ENCODE data around the gene PLD4.
"Not testable (repeated sequence)": the region's sequence is repeated elsewhere in the genome, so short reads cannot be mapped to it uniquely, and the experiment has no call there.

The PLD4 gene

DNA sequence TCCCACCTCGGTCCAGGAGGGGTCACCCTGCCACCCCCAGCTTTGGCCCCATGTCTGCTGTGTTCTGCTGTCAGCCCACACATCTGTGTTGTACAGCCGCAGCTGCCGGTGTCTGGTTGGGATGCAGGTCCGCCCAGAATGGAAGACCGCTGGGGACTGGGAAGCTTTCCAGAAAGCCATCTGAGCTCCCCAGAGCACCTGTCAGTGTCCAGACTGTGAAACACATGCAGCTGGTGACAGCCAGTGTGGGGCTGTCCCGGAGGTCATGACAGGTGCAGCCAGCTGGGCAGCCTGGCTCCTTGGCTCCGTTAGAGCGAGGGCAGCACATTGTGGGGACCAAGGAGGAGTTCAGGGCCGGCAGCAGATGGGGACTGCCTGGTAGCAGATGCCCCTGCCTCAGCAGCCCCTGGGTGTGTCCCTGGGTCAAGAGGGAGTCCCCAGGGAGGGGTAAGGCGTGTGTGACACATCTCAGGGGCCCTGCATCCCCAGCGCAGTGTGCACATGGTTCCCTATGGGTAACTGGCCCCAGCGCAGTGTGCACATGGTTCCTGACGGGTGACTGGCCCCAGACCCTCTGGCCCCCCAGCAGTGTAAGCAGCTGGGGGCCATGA lies 43.2 kb upstream of the PLD4 start:
- Histone ChIP-seq H3K4me3 (ENCODE audit: low read length) (no peak overlapping the region), H3K36me3 (ENCODE audit: control insufficient read depth, insufficient read depth, low read length) (peaks cover 10% of the 10 kb centered on the region), H3K4me1 (ENCODE audit: control insufficient read depth, insufficient read depth, low read length) (no peaks in the 10 kb centered on the region), H3K27me3 (ENCODE audit: control insufficient read depth, insufficient read depth, low read length) (no peaks in the 10 kb centered on the region), H3K27ac (ENCODE audit: low read depth, low read length) (no peak overlapping the region), H3K9ac (ENCODE audit: low read length) (no peak overlapping the region)

DNA sequence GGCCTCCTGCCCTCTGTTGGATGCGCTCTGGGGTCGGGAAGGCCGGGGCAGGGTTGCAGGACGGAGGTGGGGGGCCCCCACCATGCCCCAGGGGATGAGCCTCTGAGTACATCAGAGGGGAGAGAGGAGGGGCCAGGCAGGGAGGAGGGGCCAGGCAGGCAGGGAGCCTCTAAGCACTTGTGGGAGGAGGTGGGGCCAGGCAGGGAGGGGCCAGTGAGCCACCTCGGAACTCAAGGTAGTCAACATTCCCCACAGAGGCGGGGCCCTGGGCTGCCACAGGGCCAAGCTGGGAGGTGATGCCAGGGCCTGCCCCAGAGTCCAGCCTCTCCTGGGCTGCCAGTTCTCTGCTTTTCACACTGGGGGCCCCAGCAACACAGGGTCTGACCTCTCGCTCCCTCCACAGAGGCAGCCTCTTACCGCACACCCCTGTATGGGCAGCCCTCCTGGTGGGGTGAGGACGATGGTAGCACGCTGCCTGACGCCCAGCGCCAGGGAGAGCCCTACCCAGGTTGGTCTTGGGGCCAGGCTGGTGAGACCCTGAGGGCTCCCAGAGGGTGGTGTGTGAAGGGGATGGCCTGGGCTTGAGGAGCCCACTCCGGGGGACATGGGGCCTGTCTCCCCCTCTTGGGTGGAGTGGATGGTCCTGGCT lies 42.2 kb upstream of the PLD4 start:
- no peak overlapping the region for H3K27ac ChIP-seq (ENCODE audit: low read depth, low read length)
- H3K9ac ChIP-seq (ENCODE audit: low read length), result no peak overlapping the region
- H3K4me1 ChIP-seq (ENCODE audit: control insufficient read depth, insufficient read depth, low read length), result no peaks in the 10 kb centered on the region
- H3K27me3 ChIP-seq (ENCODE audit: control insufficient read depth, insufficient read depth, low read length), result no peaks in the 10 kb centered on the region
- no peak overlapping the region for H3K4me3 ChIP-seq (ENCODE audit: low read length)
- H3K36me3 ChIP-seq (ENCODE audit: control insufficient read depth, insufficient read depth, low read length), result peaks cover 10% of the 10 kb centered on the region

DNA sequence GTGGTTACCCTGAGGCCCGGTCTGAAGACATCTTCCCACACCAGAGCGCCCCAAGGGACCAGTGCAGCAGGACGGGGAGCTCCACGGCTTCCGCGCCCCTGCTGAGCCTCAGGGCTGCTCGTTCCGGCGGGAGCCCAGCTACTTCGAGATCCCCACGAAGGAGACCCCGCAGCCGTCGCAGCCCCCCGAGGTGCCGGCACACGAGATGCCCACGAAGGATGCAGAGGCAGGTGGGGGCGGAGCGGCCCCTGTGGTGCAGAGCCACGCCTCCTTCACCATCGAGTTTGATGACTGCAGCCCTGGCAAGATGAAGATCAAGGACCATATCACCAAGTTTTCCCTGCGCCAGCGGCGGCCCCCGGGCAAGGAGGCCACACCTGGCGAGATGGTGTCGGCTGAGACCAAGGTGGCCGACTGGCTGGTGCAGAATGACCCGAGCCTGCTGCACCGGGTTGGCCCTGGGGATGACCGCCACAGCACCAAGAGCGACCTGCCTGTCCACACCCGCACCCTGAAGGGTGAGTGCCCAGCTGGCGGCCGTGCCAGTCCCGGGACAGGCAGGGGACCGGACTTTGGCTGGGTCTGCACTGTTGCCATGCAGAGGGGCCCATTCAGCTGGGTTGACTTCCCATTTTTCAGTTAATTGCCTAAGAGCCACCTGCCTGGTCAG lies 41.6 kb upstream of the PLD4 start:
- Histone ChIP-seq H3K4me1 (ENCODE audit: control insufficient read depth, insufficient read depth, low read length) (no peaks in the 10 kb centered on the region), H3K27ac (ENCODE audit: low read depth, low read length) (no peak overlapping the region), H3K9ac (ENCODE audit: low read length) (no peak overlapping the region), H3K4me3 (ENCODE audit: low read length) (no peak overlapping the region), H3K36me3 (ENCODE audit: control insufficient read depth, insufficient read depth, low read length) (peaks cover 10% of the 10 kb centered on the region), H3K27me3 (ENCODE audit: control insufficient read depth, insufficient read depth, low read length) (no peaks in the 10 kb centered on the region)

DNA sequence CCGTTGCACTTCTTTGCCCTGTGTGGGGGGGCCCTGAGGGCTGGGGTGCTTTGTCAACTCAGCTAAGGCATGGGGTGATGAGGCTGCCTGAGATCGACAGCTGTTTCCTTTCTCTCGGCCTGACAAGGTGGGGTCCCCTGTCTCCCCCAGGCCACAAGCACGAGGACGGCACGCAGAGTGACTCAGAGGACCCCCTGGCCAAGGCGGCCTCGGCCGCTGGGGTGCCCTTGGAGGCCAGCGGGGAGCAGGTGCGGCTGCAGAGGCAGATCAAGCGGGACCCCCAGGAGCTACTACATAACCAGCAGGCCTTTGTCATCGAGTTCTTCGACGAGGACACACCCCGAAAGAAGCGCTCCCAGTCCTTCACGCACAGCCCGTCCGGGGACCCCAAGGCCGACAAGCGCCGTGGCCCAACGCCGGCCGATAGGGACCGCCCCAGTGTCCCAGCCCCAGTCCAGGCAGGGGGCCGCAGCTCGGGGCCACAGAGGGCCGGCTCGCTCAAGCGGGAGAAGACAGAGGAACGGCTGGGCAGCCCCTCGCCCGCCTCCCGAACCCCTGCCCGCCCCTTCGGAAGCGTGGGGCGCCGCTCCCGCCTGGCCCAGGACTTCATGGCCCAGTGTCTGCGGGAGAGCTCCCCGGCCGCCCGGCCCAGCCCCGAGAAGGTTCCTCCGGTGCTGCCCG lies 40.9 kb upstream of the PLD4 start:
- Histone ChIP-seq H3K27ac (ENCODE audit: low read depth, low read length) (no peak overlapping the region), H3K4me1 (ENCODE audit: control insufficient read depth, insufficient read depth, low read length) (no peaks in the 10 kb centered on the region), H3K4me3 (ENCODE audit: low read length) (no peak overlapping the region), H3K9ac (ENCODE audit: low read length) (no peak overlapping the region), H3K27me3 (ENCODE audit: control insufficient read depth, insufficient read depth, low read length) (no peaks in the 10 kb centered on the region), H3K36me3 (ENCODE audit: control insufficient read depth, insufficient read depth, low read length) (peaks cover 7% of the 10 kb centered on the region)

DNA sequence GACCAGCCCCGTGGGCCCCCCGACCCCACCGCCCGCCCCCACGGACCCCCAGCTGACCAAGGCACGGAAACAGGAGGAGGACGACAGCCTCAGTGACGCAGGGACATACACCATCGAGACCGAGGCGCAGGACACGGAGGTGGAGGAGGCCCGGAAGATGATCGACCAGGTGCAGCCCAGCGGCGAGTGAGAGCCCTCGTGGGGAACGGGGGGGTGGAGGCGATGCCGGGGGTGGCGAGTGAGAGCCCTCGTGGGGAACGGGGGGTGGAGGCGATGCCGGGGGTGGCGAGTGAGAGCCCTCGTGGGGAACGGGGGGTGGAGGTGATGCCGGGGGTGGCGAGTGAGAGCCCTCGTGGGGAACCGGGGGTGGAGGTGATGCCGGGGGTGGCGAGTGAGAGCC lies 40.3 kb upstream of the PLD4 start:
- H3K36me3 ChIP-seq (ENCODE audit: control insufficient read depth, insufficient read depth, low read length); H3K27ac ChIP-seq (ENCODE audit: low read depth, low read length); H3K9ac ChIP-seq (ENCODE audit: low read length); H3K4me3 ChIP-seq (ENCODE audit: low read length); H3K4me1 ChIP-seq (ENCODE audit: control insufficient read depth, insufficient read depth, low read length); H3K27me3 ChIP-seq (ENCODE audit: control insufficient read depth, insufficient read depth, low read length): not testable (repeated sequence)

DNA sequence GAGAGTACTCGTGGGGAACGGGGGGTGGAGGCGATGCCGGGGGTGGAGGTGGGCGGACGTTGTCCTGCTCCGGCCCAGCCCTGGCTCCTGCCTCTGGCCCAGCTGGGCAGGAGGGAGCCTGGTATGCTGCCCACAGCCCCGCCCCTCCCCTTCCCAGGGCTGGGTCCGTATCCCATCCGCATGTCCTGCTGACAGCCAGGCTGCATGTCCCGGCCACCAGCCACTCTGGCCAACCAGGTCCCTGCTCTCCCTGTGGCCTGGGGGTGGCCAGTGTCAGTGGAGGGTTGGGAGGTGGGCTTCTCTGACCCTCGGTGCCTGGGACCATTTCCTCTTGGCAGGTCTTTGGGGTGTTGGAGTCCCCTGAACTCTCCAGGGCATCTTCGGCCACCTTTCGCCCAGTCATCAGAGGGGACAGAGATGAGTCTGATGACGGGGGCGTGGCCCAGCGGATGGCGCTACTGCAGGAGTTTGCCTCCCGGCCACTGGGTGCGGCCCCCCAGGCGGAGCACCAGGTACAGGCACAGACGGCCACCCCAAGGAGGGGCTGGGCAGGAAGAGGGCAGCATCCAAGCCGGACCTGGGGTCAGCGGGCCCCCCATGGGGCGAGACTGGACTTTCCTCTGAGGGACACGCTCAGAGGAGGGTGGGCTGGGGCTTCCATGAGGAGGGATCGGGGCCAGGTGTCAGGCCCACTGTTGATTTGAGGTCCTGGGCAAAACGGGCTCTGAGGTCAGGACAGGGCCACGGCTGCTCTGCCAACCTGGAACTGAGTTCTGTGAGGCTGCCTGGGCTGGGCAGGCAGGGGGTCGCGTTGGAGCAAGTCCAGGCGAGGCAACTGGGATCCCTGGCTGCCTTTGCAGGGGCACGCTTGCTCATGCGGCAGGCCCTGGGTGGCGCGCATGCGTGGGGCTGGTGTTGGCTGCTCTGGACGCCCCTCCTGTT lies 39.4 kb upstream of the PLD4 start:
- Histone ChIP-seq H3K27me3 (ENCODE audit: control insufficient read depth, insufficient read depth, low read length) (no peaks in the 10 kb centered on the region), H3K36me3 (ENCODE audit: control insufficient read depth, insufficient read depth, low read length) (peaks cover 4% of the 10 kb centered on the region), H3K27ac (ENCODE audit: low read depth, low read length) (no peak overlapping the region), H3K4me1 (ENCODE audit: control insufficient read depth, insufficient read depth, low read length) (no peaks in the 10 kb centered on the region), H3K9ac (ENCODE audit: low read length) (no peak overlapping the region), H3K4me3 (ENCODE audit: low read length) (no peak overlapping the region)

DNA sequence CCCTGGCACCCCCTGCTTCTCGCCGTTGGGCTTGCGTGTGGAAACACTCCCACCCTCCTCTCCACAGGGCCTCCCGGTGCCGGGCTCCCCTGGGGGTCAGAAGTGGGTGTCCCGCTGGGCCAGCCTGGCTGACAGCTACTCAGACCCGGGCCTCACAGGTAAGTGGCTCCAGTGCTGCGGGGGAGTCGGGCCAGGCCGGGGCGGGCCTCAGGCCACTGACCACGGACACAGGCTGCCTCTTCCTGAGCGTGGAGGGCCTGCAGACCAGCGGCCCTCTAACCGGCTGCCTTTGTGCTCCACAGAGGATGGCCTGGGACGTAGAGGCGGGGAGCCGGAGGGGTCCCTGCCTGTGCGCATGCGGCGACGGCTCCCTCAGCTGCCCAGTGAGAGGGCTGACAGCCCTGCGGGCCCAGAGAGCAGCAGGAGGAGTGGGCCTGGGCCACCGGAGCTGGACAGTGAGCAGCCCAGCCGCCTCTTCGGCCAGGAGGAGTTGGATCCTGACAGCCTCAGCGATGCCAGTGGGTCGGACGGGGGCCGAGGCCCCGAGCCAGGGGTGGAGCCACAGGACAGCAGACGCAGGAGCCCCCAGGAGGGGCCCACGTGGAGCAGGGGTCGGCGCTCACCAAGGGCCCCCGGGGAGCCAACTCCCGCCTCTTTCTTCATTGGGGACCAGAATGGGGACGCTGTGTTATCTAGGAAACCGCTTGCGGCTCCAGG lies 38.5 kb upstream of the PLD4 start:
- no peak overlapping the region for H3K4me3 ChIP-seq (ENCODE audit: low read length)
- H3K4me1 ChIP-seq (ENCODE audit: control insufficient read depth, insufficient read depth, low read length), result no peaks in the 10 kb centered on the region
- no peak overlapping the region for H3K9ac ChIP-seq (ENCODE audit: low read length)
- no peaks in the 10 kb centered on the region for H3K36me3 ChIP-seq (ENCODE audit: control insufficient read depth, insufficient read depth, low read length)
- H3K27ac ChIP-seq (ENCODE audit: low read depth, low read length), result no peak overlapping the region
- no peaks in the 10 kb centered on the region for H3K27me3 ChIP-seq (ENCODE audit: control insufficient read depth, insufficient read depth, low read length)

DNA sequence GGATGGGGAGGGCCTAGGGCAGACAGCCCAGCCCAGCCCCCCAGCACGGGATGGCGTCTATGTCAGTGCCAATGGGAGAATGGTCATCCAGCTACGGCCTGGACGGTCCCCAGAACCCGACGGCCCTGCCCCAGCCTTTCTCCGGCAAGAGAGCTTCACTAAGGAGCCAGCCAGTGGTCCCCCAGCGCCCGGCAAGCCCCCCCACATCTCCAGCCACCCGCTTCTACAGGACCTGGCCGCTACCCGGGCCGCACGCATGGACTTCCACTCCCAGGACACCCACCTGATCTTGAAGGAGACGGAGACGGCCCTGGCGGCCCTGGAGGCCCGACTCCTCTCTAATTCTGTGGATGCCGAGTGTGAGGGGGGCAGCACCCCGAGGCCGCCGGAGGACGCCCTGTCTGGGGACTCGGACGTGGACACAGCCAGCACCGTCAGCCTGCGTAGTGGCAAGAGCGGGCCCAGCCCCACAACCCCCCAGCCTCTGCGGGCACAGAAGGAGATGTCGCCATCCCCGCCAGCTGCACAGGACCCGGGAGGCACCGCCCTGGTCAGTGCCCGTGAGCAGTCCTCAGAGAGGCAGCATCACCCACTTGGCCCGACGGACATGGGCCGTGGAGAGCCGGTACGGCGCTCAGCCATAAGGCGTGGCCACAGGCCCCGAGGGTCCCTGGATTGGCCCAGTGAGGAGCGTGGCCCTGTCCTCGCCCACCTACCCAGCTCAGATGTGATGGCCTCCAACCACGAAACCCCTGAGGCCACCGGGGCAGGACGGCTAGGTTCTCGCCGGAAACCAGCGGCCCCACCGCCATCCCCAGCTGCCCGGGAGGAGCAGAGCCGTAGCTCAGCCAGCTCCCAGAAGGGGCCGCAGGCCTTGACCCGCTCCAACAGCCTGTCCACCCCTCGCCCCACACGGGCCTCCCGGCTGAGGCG lies 37.7 kb upstream of the PLD4 start:
- no peak overlapping the region for H3K9ac ChIP-seq (ENCODE audit: low read length)
- H3K27me3 ChIP-seq (ENCODE audit: control insufficient read depth, insufficient read depth, low read length), result no peaks in the 10 kb centered on the region
- H3K36me3 ChIP-seq (ENCODE audit: control insufficient read depth, insufficient read depth, low read length), result no peaks in the 10 kb centered on the region
- no peak overlapping the region for H3K4me3 ChIP-seq (ENCODE audit: low read length)
- H3K27ac ChIP-seq (ENCODE audit: low read depth, low read length), result no peak overlapping the region
- H3K4me1 ChIP-seq (ENCODE audit: control insufficient read depth, insufficient read depth, low read length), result no peaks in the 10 kb centered on the region

DNA sequence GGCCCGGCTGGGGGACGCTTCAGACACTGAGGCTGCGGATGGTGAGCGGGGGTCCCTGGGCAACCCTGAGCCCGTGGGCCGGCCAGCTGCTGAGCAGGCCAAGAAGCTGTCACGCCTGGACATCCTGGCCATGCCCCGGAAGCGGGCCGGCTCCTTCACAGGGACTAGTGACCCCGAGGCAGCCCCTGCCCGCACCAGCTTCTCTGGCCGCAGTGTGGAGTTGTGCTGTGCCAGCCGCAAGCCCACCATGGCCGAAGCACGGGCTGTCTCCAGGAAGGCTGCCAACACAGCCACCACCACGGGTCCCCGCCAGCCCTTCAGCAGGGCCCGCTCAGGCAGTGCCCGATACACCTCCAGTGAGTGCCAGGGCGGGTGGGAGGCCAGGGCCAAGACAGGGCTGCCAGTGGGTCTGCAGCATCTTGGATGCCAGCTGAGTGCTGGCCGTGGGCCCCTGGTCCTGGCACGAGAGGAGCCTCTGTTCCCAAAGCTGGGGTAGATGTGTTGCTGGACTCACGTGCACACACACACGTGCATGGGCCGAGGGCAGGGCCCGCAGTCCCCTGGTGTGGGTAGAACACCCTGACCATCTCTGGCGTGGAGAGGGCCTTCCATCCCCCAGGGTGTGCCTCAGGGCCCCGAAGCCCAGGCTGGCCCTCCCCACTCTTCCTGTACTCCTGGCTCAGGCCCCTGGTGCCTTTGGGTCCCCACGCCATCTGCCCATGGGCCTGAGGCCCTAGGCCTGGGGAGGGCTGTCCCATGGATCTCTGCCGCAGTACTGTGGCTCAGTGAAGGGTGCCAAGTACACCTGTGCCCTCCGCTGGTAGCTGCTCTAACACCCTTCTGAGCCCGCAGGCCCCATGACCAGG lies 36.8 kb upstream of the PLD4 start:
- Histone ChIP-seq H3K27me3 (ENCODE audit: control insufficient read depth, insufficient read depth, low read length) (no peaks in the 10 kb centered on the region), H3K36me3 (ENCODE audit: control insufficient read depth, insufficient read depth, low read length) (no peaks in the 10 kb centered on the region), H3K9ac (ENCODE audit: low read length) (no peak overlapping the region)

More for the DNA sequence above, 36.8 kb upstream of the PLD4 start:
- Histone ChIP-seq H3K4me1 (ENCODE audit: control insufficient read depth, insufficient read depth, low read length) (no peaks in the 10 kb centered on the region), H3K27ac (ENCODE audit: low read depth, low read length) (no peak overlapping the region), H3K4me3 (ENCODE audit: low read length) (no peak overlapping the region)
